Measurements from ENCODE around the gene CFAP69. TPM values are rescaled to one million over a fixed set of nuclear protein-coding genes. Genes with fewer than 3 reads are reported as not detected.
A peak's percentile ranks its signal among the peaks of the same experiment; 100 is the strongest.

Gene CFAP69
- total RNA-seq, 1 donor, result 5.4 TPM

GRCh38 chr7:90267263-90267858, 22.4 kb downstream of the CFAP69 start:
- Histone ChIP-seq H3K27ac (ENCODE audit: low read depth, low read length) (peak overlapping the region; percentile 86), H3K4me1 (ENCODE audit: insufficient read depth, low read length) (peaks cover 52% of the 10 kb centered on the region), H3K4me2 (ENCODE audit: insufficient read depth, low read length) (peak overlapping the region; percentile 69), H2AFZ (ENCODE audit: low read length) (peak overlapping the region; percentile 70), H3K9me3 (ENCODE audit: low read depth, low read length) (no peaks in the 10 kb centered on the region), H4K20me1 (ENCODE audit: insufficient read depth, low read length) (no peaks in the 10 kb centered on the region), H3K4me3 (ENCODE audit: insufficient read depth, low read length) (peak overlapping the region; percentile 36), H3K79me2 (ENCODE audit: insufficient read depth, low read length) (no peaks in the 10 kb centered on the region), H3K36me3 (ENCODE audit: insufficient read depth, low read length) (no peaks in the 10 kb centered on the region), H3K27me3 (ENCODE audit: insufficient read depth, low read length) (no peaks in the 10 kb centered on the region)
- DNase-seq (ENCODE audit: insufficient read length, low spot score, missing footprints), result no peak
- no peak for TF ChIP-seq CTCF (IDR thresholded peaks at IDR 0.05; ENCODE audit: extremely low read depth, low read depth, low read length)

GRCh38 chr7:90269163-90269562, 24.2 kb downstream of the CFAP69 start:
- Histone ChIP-seq H3K4me1 (ENCODE audit: insufficient read depth, low read length) (peaks cover 55% of the 10 kb centered on the region), H3K79me2 (ENCODE audit: insufficient read depth, low read length) (no peaks in the 10 kb centered on the region), H2AFZ (ENCODE audit: low read length) (peak overlapping the region; percentile 38), H3K4me3 (ENCODE audit: insufficient read depth, low read length) (no peak overlapping the region), H3K9me3 (ENCODE audit: low read depth, low read length) (no peaks in the 10 kb centered on the region), H3K36me3 (ENCODE audit: insufficient read depth, low read length) (no peaks in the 10 kb centered on the region), H3K27ac (ENCODE audit: low read depth, low read length) (no peak overlapping the region), H3K4me2 (ENCODE audit: insufficient read depth, low read length) (no peak overlapping the region), H3K27me3 (ENCODE audit: insufficient read depth, low read length) (no peaks in the 10 kb centered on the region), H4K20me1 (ENCODE audit: insufficient read depth, low read length) (no peaks in the 10 kb centered on the region)
- no peak for TF ChIP-seq CTCF (IDR thresholded peaks at IDR 0.05; ENCODE audit: extremely low read depth, low read depth, low read length)
- no peak for DNase-seq (ENCODE audit: insufficient read length, low spot score, missing footprints)

GRCh38 chr7:90270431-90271178, 25.6 kb downstream of the CFAP69 start:
- Histone ChIP-seq H3K4me1 (ENCODE audit: insufficient read depth, low read length) (peaks cover 54% of the 10 kb centered on the region), H4K20me1 (ENCODE audit: insufficient read depth, low read length) (no peaks in the 10 kb centered on the region), H3K79me2 (ENCODE audit: insufficient read depth, low read length) (no peaks in the 10 kb centered on the region), H3K36me3 (ENCODE audit: insufficient read depth, low read length) (no peaks in the 10 kb centered on the region), H3K4me3 (ENCODE audit: insufficient read depth, low read length) (no peak overlapping the region), H3K27me3 (ENCODE audit: insufficient read depth, low read length) (no peaks in the 10 kb centered on the region), H3K9me3 (ENCODE audit: low read depth, low read length) (no peaks in the 10 kb centered on the region), H3K4me2 (ENCODE audit: insufficient read depth, low read length) (peak overlapping the region; percentile 20), H2AFZ (ENCODE audit: low read length) (no peak overlapping the region), H3K27ac (ENCODE audit: low read depth, low read length) (peak overlapping the region; percentile 63)
- no peak for TF ChIP-seq CTCF (IDR thresholded peaks at IDR 0.05; ENCODE audit: extremely low read depth, low read depth, low read length)
- no peak for DNase-seq (ENCODE audit: insufficient read length, low spot score, missing footprints)

GRCh38 chr7:90271753-90272152, 26.8 kb downstream of the CFAP69 start:
- Histone ChIP-seq H3K4me1 (ENCODE audit: insufficient read depth, low read length) (peaks cover 42% of the 10 kb centered on the region), H3K9me3 (ENCODE audit: low read depth, low read length) (no peaks in the 10 kb centered on the region), H4K20me1 (ENCODE audit: insufficient read depth, low read length) (no peaks in the 10 kb centered on the region), H3K79me2 (ENCODE audit: insufficient read depth, low read length) (no peaks in the 10 kb centered on the region), H3K36me3 (ENCODE audit: insufficient read depth, low read length) (no peaks in the 10 kb centered on the region), H2AFZ (ENCODE audit: low read length) (no peak overlapping the region), H3K27ac (ENCODE audit: low read depth, low read length) (peak overlapping the region; percentile 63), H3K4me2 (ENCODE audit: insufficient read depth, low read length) (peak overlapping the region; percentile 20), H3K27me3 (ENCODE audit: insufficient read depth, low read length) (no peaks in the 10 kb centered on the region), H3K4me3 (ENCODE audit: insufficient read depth, low read length) (no peak overlapping the region)
- no peak for TF ChIP-seq CTCF (IDR thresholded peaks at IDR 0.05; ENCODE audit: extremely low read depth, low read depth, low read length)
- DNase-seq (ENCODE audit: insufficient read length, low spot score, missing footprints), result no peak
